Kidney glomerular epithelial cell (primary cell): ENCODE results near the gene SPINT2.
A peak's percentile ranks its signal among the peaks of the same experiment; 100 is the strongest.

Experiments used
- DNase-seq: peaks from one replicate; lab custom pipeline; 2025; lab: John Stamatoyannopoulos, UW

The SPINT2 gene

GRCh38 chr19:38268539-38268938, 4.2 kb downstream of the SPINT2 start:
- peak; percentile 30 for DNase-seq

GRCh38 chr19:38270587-38271167, 6.3 kb downstream of the SPINT2 start:
- peak; percentile 10 for DNase-seq

- DNase-seq: no peak
Observed at GRCh38 chr19:38273499-38273898, 9.1 kb downstream of the SPINT2 start.

GRCh38 chr19:38274739-38275138, 10.4 kb downstream of the SPINT2 start:
- DNase-seq: no peak

- no peak for DNase-seq
Observed at GRCh38 chr19:38276942-38277517, 12.7 kb downstream of the SPINT2 start.

- no peak for DNase-seq
Observed at GRCh38 chr19:38277549-38277948, 13.2 kb downstream of the SPINT2 start.

DNA sequence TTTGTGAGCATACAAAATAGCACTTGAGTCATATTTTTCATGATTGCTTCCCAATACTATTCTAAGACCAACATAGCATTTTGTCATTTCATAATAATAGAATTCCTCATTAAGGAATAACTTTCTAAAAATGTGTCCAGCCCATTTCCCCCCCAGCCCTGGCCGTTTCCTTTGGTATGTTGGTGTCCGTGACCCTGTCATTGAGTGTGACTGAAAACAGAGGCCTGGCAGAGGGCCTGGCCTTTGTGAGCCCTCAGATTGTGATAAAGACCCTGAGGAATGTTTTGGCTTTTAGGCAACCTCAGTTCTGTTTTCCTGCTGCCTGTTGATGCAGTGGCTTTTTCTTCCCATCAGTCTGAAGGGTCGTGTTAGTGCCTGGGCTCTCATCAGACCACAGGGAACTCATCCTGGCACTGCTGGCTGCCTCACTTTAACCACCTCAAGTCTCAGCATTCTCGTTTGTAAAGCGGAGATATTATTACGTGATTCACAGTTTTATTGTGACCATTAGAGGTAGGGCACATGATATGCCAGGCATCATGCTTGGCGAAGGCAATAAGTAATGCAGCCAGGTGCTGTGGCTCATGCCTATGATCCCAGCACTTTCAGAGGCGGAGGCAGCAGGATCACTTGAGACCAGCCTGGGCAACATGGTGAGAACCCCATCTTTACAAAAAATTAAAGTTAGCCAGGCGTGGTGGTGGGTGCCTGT, 13.8 kb downstream of the SPINT2 start:
- peak; percentile 22 for DNase-seq

GRCh38 chr19:38278751-38279150, 14.4 kb downstream of the SPINT2 start:
- no peak for DNase-seq

DNA sequence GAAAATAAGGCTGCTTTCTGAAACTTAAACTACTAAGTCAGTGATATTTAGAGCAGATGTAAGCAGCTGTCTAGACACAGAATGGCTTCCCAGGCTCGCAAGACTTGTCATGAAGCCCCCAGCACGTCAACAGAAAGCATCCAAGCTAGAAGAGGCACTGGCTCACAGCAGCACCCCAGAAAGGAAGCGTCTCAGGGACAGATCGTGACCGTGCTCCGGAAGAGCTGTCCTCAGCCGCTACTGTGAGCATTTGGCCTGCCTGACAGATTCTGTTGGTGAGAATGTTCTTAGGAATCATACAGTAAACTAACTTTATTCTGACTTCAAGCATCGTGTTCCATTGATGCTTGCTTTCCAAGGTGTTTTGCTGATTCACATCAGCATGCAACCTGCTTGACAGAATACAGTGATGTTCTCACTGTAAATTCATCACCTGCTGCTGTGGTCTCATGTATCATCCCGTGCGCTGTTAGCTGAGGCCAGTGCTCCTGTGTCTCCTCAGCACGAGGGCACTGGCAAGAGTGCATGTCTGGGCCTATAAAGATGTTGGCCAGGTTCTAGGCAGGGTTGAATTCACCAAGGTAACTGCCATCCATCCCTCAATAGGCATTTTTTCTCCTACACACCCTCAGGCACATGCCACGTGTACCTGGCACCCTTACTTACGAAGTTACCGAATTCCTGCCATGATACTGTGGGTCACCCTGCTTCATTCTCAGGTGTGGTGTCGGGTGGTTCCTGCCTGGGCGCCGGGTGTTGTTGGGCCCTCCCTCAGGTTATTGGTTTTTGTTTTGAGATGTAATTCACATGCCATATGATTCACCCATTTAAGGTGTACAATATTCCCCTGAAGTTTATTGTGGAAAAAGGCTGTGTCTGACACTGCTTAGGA, 15.9 kb downstream of the SPINT2 start:
- DNase-seq: no peak

DNA sequence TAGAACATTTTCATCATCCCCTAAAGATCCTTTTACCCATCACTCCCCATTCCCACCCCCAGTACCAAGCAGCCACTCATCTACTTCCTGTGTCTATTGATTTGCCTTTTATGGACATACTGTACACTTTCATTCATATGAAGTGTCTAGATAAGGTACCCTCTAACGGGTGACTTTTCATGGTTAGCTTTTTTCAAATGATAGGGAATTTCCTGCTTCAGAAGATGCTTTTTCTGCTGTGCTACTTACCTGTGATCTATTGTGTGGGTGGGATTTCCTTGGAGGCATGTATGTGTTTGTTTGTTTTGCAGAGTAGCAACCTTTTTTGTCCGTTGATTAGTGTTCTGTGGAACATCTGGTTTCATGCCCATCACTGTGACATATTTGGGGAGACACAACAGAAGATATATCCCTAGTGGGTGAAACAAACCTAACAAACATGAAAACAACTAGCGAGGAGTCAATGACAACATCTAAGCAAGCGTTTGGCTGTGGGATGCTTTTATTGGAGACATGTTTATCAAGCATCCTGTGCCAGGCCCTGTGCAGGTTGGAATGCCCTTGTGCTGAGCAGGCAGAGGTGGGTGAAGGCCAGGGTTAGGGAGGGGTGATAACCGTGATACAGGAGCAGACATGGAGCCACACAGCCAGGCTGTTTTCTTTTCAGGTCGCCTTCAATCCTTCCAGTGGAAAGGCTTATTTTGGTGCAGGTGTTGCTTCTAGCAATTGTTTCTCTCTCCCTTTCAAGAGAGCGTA, 17.6 kb downstream of the SPINT2 start:
- DNase-seq: no peak

GRCh38 chr19:38283271-38283670, 18.9 kb downstream of the SPINT2 start:
- no peak for DNase-seq

GRCh38 chr19:38284422-38284821, 20.0 kb downstream of the SPINT2 start:
- no peak for DNase-seq

DNA sequence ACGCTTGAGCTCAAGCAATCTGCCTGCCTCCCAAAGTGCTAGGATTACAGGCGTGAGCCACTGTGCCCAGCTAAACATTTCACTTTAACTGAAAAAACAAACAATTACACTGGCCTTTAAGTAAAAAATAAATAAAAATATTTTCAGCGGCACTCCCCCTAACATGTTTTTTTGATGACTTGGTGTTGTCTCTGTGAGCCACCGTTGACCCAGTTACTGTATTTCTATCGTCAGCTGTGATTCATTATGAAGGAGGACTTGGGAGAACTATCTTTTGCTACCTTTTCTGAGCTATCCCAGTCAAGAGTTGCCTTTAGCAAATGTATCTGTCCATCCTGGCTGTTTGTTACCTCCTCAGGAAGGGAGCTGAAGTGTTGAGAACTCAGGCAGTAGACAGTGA, 21.2 kb downstream of the SPINT2 start:
- DNase-seq: no peak

- no peak for DNase-seq
Observed at GRCh38 chr19:38287604-38288003, 23.2 kb downstream of the SPINT2 start.

GRCh38 chr19:38288123-38288855, 23.9 kb downstream of the SPINT2 start:
- DNase-seq: no peak

GRCh38 chr19:38289955-38290354, 25.6 kb downstream of the SPINT2 start:
- DNase-seq: no peak

- DNase-seq: peak; percentile 81
Observed at GRCh38 chr19:38290631-38291147, 26.3 kb downstream of the SPINT2 start.

- no peak for DNase-seq
Observed at GRCh38 chr19:38291855-38292254, 27.5 kb downstream of the SPINT2 start.

GRCh38 chr19:38293281-38293680, 28.9 kb downstream of the SPINT2 start:
- no peak for DNase-seq

DNA sequence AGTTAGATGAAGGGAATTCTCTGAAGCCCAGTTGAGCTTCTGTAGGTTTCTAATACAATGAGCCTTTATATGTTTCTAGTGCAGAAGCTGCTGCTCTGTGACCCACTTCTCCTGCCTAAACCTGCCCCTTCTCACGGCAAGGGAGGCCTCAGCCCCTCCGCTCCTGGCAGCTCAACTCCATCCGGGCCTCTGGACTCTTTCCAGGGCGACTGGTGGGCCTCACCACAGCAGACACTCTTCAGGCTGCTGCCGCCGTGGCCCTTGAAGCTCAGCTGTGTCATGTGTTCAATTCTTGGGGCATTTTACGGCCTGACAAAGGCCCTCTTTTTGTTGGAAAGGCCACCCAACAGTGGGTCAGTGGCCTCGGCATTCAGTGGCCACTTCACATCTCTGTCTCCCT, 29.7 kb downstream of the SPINT2 start:
- DNase-seq: no peak
